GM18907 (cell line): ENCODE measurements around the gene STUB1.
A peak's percentile ranks its signal among the peaks of the same experiment; 100 is the strongest.

Experiments
- ATAC-seq: cut with Tn5 transposase; IDR thresholded peaks from one replicate; pipeline ENCODE4 v1.9.1; 2021; ENCODE audit warnings: mild to moderate bottlenecking, moderate library complexity; ENCODE audit not compliant: unreplicated experiment

Gene STUB1

GRCh38 chr16:662597-662996 lies 17.6 kb upstream of the STUB1 start:
- no peak for ATAC-seq

- no peak for ATAC-seq
Measured at GRCh38 chr16:666572-666971, 13.6 kb upstream of the STUB1 start.

GRCh38 chr16:667113-667779 lies 13.0 kb upstream of the STUB1 start:
- no peak for ATAC-seq

- peak; percentile 63 for ATAC-seq
Measured at GRCh38 chr16:667780-668518, 12.3 kb upstream of the STUB1 start, which contains the start of gene RHOT2. Gene RHOT2, plus strand, starts transcription at chr16:668132. Its CDS starts 68 bp downstream, at chr16:668200.

GRCh38 chr16:668519-669171 lies 11.6 kb upstream of the STUB1 start:
- ATAC-seq: no peak

- ATAC-seq: no peak
Measured at GRCh38 chr16:669666-670065, 10.5 kb upstream of the STUB1 start.

- ATAC-seq: no peak
Measured at GRCh38 chr16:670485-671352, 9.5 kb upstream of the STUB1 start.

- no peak for ATAC-seq
Measured at GRCh38 chr16:671353-672131, 8.7 kb upstream of the STUB1 start.

- ATAC-seq: no peak
Measured at GRCh38 chr16:672371-672770, 7.8 kb upstream of the STUB1 start.

- no peak for ATAC-seq
Measured at GRCh38 chr16:672851-673250, 7.4 kb upstream of the STUB1 start.

- ATAC-seq: no peak
Measured at GRCh38 chr16:673399-673991, 6.7 kb upstream of the STUB1 start.

GRCh38 chr16:674214-674881 lies 5.9 kb upstream of the STUB1 start:
- ATAC-seq: no peak

- no peak for ATAC-seq
Measured at GRCh38 chr16:674968-675883, 5.0 kb upstream of the STUB1 start, which contains the start of gene RHBDL1. Gene RHBDL1, plus strand, starts transcription at chr16:675671. Its CDS starts 120 bp downstream, at chr16:675791.

GRCh38 chr16:675884-676564 lies 4.2 kb upstream of the STUB1 start:
- ATAC-seq: no peak

- ATAC-seq: no peak
Measured at GRCh38 chr16:676565-676902, 3.7 kb upstream of the STUB1 start.

- no peak for ATAC-seq
Measured at GRCh38 chr16:676913-677312, 3.3 kb upstream of the STUB1 start.

GRCh38 chr16:677316-678190 lies 2.7 kb upstream of the STUB1 start:
- ATAC-seq: no peak
